GM19452 (cell line): Measurements from ENCODE around the gene ABHD2.
"Not testable (repeated sequence)": the region's sequence is repeated elsewhere in the genome, so short reads cannot be mapped to it uniquely, and the experiment has no call there.

Source experiments
- ATAC-seq: cut with Tn5 transposase; IDR thresholded peaks from one replicate; pipeline ENCODE4 v1.9.1; 2021; ENCODE audit not compliant: unreplicated experiment

ABHD2 gene

GRCh38 chr15:89119489-89120478 lies 31.5 kb downstream of the ABHD2 start:
- ATAC-seq: no peak

GRCh38 chr15:89120479-89121000 lies 32.3 kb downstream of the ABHD2 start:
- ATAC-seq: not testable (repeated sequence)

- no peak for ATAC-seq
These were observed 33.2 kb downstream of the ABHD2 start for GRCh38 chr15:89121414-89121813.

- ATAC-seq: no peak
These were observed 34.4 kb downstream of the ABHD2 start for GRCh38 chr15:89122505-89123180.

GRCh38 chr15:89123181-89123525 lies 34.9 kb downstream of the ABHD2 start:
- no peak for ATAC-seq

GRCh38 chr15:89125088-89125826 lies 37.0 kb downstream of the ABHD2 start:
- no peak for ATAC-seq

- ATAC-seq: no peak
These were observed 37.8 kb downstream of the ABHD2 start for GRCh38 chr15:89126009-89126408.

- ATAC-seq: no peak
These were observed 38.9 kb downstream of the ABHD2 start for GRCh38 chr15:89127054-89127702.

GRCh38 chr15:89128320-89129122 lies 40.3 kb downstream of the ABHD2 start:
- no peak for ATAC-seq

- no peak for ATAC-seq
These were observed 41.0 kb downstream of the ABHD2 start for GRCh38 chr15:89129123-89129815.

GRCh38 chr15:89129816-89130134 lies 41.5 kb downstream of the ABHD2 start:
- ATAC-seq: no peak

- peak; percentile 93 for ATAC-seq
These were observed 41.9 kb downstream of the ABHD2 start for GRCh38 chr15:89130201-89130600.

- no peak for ATAC-seq
These were observed 43.5 kb downstream of the ABHD2 start for GRCh38 chr15:89131731-89132130.

- ATAC-seq: no peak
These were observed 44.6 kb downstream of the ABHD2 start for GRCh38 chr15:89132611-89133507.

- ATAC-seq: not testable (repeated sequence)
These were observed 47.3 kb downstream of the ABHD2 start for GRCh38 chr15:89135387-89136077.

GRCh38 chr15:89136078-89136806 lies 48.0 kb downstream of the ABHD2 start:
- no peak for ATAC-seq
